ENCODE measurements around the gene HCFC2. TPM values are rescaled to one million over a fixed set of nuclear protein-coding genes. Genes with fewer than 3 reads are reported as not detected.

The HCFC2 gene
- total and polyA plus RNA-seq, 9 of the 15 experiments (the other 6 are each of a cell fraction or from before 2014, with no cell fraction given), result 1.2 to 6.5 (median 3.8) TPM

- no peak overlapping the region for H2AFZ ChIP-seq (ENCODE audit: low read depth, low read length)
- H3K9me1 ChIP-seq (ENCODE audit: control insufficient read depth, insufficient read depth, low read length), result no peaks in the 10 kb centered on the region
- no TSS peak for BruUV-seq (replicated peaks)
- H3K36me3 ChIP-seq (ENCODE audit: control insufficient read depth, insufficient read depth, low read length), result peaks cover 65% of the 10 kb centered on the region
- H3K4me3 ChIP-seq, result no peak overlapping the region
- intact Hi-C loops (cut with micrococcal nuclease), result no loop called here
- H3K4me2 ChIP-seq (ENCODE audit: insufficient read depth, low read length), result no peak overlapping the region
- FAIRE-seq (no peak), DNase-seq (ENCODE audit: extremely low read depth in 1 of 4, low spot score in 3 of 4) (no peak), ATAC-seq (no peak)
- no peaks in the 10 kb centered on the region for H3K27me3 ChIP-seq (ENCODE audit: control insufficient read depth in 2 of 2, insufficient read depth in 2 of 2, low read length in 2 of 2)
- ChIA-PET CTCF (ENCODE audit: low intra/inter-chr PET ratio) (no interaction called here), POLR2A (interaction anchor here (1.1 kb wide), 1 partner anchor 17 kb away, joined by 3 read pairs; the partner anchor contains the start of gene NFYB)
- no peak overlapping the region for H3K27ac ChIP-seq (ENCODE audit: extremely low read depth, low read depth, low read length)
- H3K9me3 ChIP-seq (replicated peaks; ENCODE audit: control insufficient read depth, insufficient read depth, low read depth, low read length), result no peaks in the 10 kb centered on the region
- H3K79me2 ChIP-seq (ENCODE audit: control insufficient read depth, insufficient read depth, low read length), result no peaks in the 10 kb centered on the region
- H4K20me1 ChIP-seq (replicated peaks; ENCODE audit: control insufficient read depth, insufficient read depth, low read length), result no peaks in the 10 kb centered on the region
- no peaks in the 10 kb centered on the region for H3K4me1 ChIP-seq (replicated peaks in 1 of 2; ENCODE audit: control insufficient read depth in 2 of 2, insufficient read depth in 2 of 2, low read length in 2 of 2)
- TF ChIP-seq, protein P1, sequence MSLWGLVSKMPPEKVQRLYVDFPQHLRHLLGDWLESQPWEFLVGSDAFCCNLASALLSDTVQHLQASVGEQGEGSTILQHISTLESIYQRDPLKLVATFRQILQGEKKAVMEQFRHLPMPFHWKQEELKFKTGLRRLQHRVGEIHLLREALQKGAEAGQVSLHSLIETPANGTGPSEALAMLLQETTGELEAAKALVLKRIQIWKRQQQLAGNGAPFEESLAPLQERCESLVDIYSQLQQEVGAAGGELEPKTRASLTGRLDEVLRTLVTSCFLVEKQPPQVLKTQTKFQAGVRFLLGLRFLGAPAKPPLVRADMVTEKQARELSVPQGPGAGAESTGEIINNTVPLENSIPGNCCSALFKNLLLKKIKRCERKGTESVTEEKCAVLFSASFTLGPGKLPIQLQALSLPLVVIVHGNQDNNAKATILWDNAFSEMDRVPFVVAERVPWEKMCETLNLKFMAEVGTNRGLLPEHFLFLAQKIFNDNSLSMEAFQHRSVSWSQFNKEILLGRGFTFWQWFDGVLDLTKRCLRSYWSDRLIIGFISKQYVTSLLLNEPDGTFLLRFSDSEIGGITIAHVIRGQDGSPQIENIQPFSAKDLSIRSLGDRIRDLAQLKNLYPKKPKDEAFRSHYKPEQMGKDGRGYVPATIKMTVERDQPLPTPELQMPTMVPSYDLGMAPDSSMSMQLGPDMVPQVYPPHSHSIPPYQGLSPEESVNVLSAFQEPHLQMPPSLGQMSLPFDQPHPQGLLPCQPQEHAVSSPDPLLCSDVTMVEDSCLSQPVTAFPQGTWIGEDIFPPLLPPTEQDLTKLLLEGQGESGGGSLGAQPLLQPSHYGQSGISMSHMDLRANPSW (CRISPR knock-in tag; IDR thresholded peaks at IDR 0.05), result no peak
- TF ChIP-seq, protein P2, sequence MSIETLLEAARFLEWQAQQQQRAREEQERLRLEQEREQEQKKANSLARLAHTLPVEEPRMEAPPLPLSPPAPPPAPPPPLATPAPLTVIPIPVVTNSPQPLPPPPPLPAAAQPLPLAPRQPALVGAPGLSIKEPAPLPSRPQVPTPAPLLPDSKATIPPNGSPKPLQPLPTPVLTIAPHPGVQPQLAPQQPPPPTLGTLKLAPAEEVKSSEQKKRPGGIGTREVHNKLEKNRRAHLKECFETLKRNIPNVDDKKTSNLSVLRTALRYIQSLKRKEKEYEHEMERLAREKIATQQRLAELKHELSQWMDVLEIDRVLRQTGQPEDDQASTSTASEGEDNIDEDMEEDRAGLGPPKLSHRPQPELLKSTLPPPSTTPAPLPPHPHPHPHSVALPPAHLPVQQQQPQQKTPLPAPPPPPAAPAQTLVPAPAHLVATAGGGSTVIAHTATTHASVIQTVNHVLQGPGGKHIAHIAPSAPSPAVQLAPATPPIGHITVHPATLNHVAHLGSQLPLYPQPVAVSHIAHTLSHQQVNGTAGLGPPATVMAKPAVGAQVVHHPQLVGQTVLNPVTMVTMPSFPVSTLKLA (conservative IDR thresholded peaks at IDR 0.05), result no peak
- no peak for TF ChIP-seq ZNF77 (CRISPR knock-in tag; IDR thresholded peaks at IDR 0.05)
- TF ChIP-seq CC2D1A (IDR thresholded peaks at IDR 0.05), result no peak
- TF ChIP-seq BCLAF1 (IDR thresholded peaks at IDR 0.05; ENCODE audit: borderline replicate concordance in 1 of 2, control insufficient read depth in 1 of 2, low read depth in 2 of 2, low read length in 1 of 2), result no peak
- no peak for TF ChIP-seq NCOA1 (IDR thresholded peaks at IDR 0.05; ENCODE audit: low read depth)
- TF ChIP-seq, protein P3, sequence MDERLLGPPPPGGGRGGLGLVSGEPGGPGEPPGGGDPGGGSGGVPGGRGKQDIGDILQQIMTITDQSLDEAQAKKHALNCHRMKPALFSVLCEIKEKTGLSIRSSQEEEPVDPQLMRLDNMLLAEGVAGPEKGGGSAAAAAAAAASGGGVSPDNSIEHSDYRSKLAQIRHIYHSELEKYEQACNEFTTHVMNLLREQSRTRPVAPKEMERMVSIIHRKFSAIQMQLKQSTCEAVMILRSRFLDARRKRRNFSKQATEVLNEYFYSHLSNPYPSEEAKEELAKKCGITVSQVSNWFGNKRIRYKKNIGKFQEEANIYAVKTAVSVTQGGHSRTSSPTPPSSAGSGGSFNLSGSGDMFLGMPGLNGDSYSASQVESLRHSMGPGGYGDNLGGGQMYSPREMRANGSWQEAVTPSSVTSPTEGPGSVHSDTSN (CRISPR knock-in tag; IDR thresholded peaks at IDR 0.05; ENCODE audit: low read depth), result no peak
- TF ChIP-seq, protein P3 (tag; conservative IDR thresholded peaks at IDR 0.05; ENCODE audit: low read depth), result no peak
- no peak for TF ChIP-seq HLTF (IDR thresholded peaks at IDR 0.05)
- no peak for TF ChIP-seq EWSR1 (IDR thresholded peaks at IDR 0.05; ENCODE audit: borderline replicate concordance, low read depth, partially characterized antibody)
- TF ChIP-seq MECOM (CRISPR knock-in tag; IDR thresholded peaks at IDR 0.05), result no peak
- TF ChIP-seq MYC (IDR thresholded peaks at IDR 0.05; ENCODE audit: low read depth, low read length), result no peak
- no peak for TF ChIP-seq MYC (CRISPR knock-in tag; IDR thresholded peaks at IDR 0.05; ENCODE audit: borderline replicate concordance, low read depth)
- in situ Hi-C loops (cut with MboI), result no loop called here
- no peak overlapping the region for H3K9ac ChIP-seq (ENCODE audit: insufficient read depth in 1 of 2, low read depth in 2 of 2, low read length in 2 of 2)
Observed at GRCh38 chr12:104121001-104121400, 56.7 kb downstream of the HCFC2 start.
